Activated naive CD4-positive, alpha-beta T cell (primary cell): Measurements from ENCODE around the gene NTMT1.

ENCODE experiments used
- DNase-seq, 4 experiments: peaks; one replicate each; lab custom pipeline; 2025; lab: John Stamatoyannopoulos, UW

NTMT1 gene

GRCh38 chr9:129597355-129598088 lies 28.4 kb upstream of the NTMT1 start:
- no peak for DNase-seq

- no peak for DNase-seq
Observed at GRCh38 chr9:129598089-129598596, 27.8 kb upstream of the NTMT1 start.

- no peak for DNase-seq
Observed at GRCh38 chr9:129601082-129601674, 24.8 kb upstream of the NTMT1 start.

GRCh38 chr9:129602598-129603415 lies 23.2 kb upstream of the NTMT1 start:
- DNase-seq, result no peak

- DNase-seq, result no peak
Observed at GRCh38 chr9:129604056-129604765, 21.8 kb upstream of the NTMT1 start.

GRCh38 chr9:129604766-129605163 lies 21.2 kb upstream of the NTMT1 start:
- no peak for DNase-seq

GRCh38 chr9:129606161-129607026 lies 19.6 kb upstream of the NTMT1 start:
- DNase-seq, result no peak

- no peak for DNase-seq
Observed at GRCh38 chr9:129607027-129607387, 19.0 kb upstream of the NTMT1 start.

- DNase-seq, result no peak
Observed at GRCh38 chr9:129608561-129609481, 17.1 kb upstream of the NTMT1 start.

- DNase-seq, result peak in 2 of 4 experiments; percentile 27 to 44
Observed at GRCh38 chr9:129609486-129610212, 16.3 kb upstream of the NTMT1 start.

- peak in 1 of 4 experiments; percentile 46 for DNase-seq
Observed at GRCh38 chr9:129610213-129610472, 15.8 kb upstream of the NTMT1 start.

GRCh38 chr9:129610473-129611306 lies 15.3 kb upstream of the NTMT1 start:
- DNase-seq, result peak; percentile 38 to 65 (median 50)

GRCh38 chr9:129611307-129611800 lies 14.6 kb upstream of the NTMT1 start:
- no peak for DNase-seq

GRCh38 chr9:129612123-129612522 lies 13.8 kb upstream of the NTMT1 start:
- DNase-seq, result no peak

- no peak for DNase-seq
Observed at GRCh38 chr9:129612815-129613519, 13.0 kb upstream of the NTMT1 start.

GRCh38 chr9:129613520-129614175 lies 12.3 kb upstream of the NTMT1 start:
- DNase-seq, result no peak

- DNase-seq, result no peak
Observed at GRCh38 chr9:129614932-129615331, 11.0 kb upstream of the NTMT1 start.
